ENCODE data around the gene CNOT2.

DNA sequence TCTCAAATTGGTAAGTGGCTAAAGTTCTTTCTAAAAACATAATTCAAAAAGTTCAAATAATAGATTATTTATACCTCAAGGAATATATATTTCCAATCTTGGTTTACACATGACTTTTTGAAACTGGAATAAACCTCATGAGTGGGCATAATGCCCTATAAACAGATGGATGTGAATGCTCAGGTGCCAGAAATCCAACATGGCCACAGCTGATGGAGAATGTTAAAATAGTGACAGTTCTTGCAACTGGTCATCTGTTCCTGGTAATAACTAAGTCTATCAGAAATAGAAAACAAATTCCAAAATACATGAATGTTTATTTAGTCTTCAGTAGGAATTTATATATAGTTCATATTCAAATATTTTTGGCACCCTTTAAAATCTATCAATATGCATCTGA is 21.6 kb upstream of the CNOT2 start:
- TF ChIP-seq RARB (CRISPR knock-in tag; IDR thresholded peaks at IDR 0.05) (no peak), GLIS3 (CRISPR knock-in tag; IDR thresholded peaks at IDR 0.05) (no peak), ARNTL (CRISPR knock-in tag; IDR thresholded peaks at IDR 0.05; ENCODE audit: borderline replicate concordance, low read depth) (no peak), TOX (CRISPR knock-in tag; IDR thresholded peaks at IDR 0.05; ENCODE audit: borderline replicate concordance) (no peak)
- TF ChIP-seq, protein P1, sequence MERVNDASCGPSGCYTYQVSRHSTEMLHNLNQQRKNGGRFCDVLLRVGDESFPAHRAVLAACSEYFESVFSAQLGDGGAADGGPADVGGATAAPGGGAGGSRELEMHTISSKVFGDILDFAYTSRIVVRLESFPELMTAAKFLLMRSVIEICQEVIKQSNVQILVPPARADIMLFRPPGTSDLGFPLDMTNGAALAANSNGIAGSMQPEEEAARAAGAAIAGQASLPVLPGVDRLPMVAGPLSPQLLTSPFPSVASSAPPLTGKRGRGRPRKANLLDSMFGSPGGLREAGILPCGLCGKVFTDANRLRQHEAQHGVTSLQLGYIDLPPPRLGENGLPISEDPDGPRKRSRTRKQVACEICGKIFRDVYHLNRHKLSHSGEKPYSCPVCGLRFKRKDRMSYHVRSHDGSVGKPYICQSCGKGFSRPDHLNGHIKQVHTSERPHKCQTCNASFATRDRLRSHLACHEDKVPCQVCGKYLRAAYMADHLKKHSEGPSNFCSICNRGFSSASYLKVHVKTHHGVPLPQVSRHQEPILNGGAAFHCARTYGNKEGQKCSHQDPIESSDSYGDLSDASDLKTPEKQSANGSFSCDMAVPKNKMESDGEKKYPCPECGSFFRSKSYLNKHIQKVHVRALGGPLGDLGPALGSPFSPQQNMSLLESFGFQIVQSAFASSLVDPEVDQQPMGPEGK (CRISPR knock-in tag; IDR thresholded peaks at IDR 0.05; ENCODE audit: borderline replicate concordance), result no peak

Data from SK-N-SH treated with all-trans-retinoic acid at 6 μM for 48 hours (cell line).